Raji (cell line): ENCODE data around the gene GRIK4.

ENCODE experiments used
- POLR2A ChIP-seq: IDR thresholded peaks from 2 replicates; pipeline ENCODE4 v1.6.1; 2011; ENCODE audit warnings: low read depth, low read length, control low read depth; ENCODE audit not compliant: insufficient read depth

The GRIK4 gene

DNA sequence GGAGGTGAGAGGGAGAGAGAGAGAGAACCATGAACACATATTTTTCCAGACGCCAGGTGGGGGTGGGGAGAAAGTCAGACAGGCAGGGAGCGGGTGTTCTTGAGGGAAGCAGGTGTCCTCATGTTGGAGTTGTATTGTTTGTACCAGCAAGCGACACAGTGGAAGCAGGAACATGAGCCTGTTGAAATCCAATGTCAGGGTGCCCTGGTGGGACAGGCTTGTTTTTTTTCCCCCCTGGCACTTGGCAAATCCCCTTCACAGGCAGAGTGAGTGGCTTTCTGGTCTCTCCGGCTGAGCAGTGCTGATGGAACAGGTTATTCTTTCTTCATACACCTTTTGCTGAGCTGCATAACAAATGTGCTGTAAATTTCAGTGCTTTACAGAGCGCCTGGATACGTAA lies 125.6 kb downstream of the GRIK4 start:
- no peak for TF ChIP-seq POLR2A

DNA sequence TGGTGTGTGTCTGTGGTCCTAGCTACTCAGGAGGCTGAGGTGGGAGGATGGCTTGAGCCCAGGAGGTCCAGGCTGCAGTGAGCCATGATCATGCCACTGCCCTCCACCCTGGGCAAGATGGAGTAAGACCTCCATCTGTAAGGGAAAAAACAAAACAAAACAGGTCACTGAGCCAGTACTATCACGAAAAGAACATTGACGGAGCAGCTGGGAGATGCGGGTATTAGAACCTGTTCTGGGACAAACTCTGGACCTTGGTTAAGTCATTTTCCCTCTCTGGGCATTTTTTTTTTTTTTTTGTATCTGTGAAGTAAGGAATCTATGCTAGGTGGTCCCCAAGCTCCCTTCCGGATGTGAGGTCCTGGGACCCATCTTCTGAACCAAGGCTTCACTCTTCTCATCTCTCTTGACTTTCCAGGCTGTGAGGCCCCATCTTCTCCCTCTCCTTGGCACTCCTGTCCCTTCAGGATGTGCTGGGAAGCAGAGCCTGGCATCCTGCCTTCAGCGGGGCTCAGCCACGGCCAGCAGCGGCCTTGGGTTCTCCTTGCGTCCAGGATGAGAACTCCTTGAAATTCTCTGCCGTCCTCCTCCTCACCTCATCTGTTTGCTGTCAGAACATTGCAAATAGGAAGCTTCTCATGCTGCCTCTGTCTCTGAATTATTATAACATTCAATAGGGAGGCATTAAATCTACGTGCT lies 130.8 kb downstream of the GRIK4 start:
- TF ChIP-seq POLR2A, result no peak

DNA sequence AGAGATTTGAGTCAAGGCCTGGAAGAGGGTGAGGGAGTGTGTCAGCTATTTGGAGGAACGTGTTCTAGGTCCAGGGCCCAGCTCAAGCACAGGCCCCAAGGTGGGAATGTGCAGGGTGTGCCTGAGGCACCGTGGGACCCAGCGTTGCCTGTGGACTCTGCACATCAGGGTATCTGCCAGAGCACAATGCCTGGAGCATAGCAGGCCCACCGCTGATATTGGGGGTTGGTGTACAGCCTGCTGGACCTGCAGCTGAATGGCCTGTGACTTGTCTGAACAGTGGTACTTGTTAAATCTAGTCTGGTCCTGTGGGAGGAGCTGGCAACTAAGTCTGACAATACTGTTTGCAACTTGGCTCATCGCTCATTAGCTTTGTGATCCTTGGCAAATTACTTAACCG lies 131.7 kb downstream of the GRIK4 start:
- TF ChIP-seq POLR2A, result no peak

DNA sequence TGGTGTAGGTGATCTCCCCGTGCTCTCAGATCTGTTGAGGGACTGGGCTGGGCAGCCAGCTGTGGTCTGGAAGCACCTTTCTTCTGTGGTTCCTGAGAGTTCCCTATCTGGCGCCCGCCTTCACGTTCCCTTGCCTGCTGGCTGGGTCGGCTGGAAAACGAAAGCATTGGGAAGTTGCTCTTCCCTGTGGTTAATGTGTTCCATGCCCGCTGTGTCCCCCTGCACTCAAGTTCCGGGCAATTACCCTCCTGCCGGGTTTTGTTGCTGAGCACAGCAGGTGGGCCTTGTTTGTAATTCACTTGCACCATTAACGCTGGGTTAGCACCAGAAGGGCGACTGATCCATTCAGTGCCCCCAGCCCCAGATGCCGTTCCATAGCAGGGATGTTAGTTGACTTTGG lies 134.1 kb downstream of the GRIK4 start:
- no peak for TF ChIP-seq POLR2A

DNA sequence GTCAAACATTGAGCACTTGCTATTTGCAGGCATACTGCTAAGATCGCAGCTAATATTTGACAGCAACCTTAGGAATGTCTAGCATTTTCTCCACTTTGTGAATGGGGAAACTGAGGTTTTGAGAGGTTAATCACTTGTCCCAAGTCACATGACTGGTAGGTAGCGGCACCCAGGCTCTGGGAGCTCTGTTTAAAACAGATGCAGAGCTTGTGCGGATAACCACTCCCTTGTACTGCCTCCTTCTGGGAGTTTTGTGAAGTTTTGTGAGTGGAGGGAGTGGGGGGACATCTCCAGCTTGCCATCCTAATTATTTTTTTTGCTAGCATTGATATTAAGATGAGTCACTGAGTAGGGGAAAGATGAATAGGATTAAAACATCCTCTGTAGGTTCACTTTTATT lies 134.7 kb downstream of the GRIK4 start:
- TF ChIP-seq POLR2A, result no peak

DNA sequence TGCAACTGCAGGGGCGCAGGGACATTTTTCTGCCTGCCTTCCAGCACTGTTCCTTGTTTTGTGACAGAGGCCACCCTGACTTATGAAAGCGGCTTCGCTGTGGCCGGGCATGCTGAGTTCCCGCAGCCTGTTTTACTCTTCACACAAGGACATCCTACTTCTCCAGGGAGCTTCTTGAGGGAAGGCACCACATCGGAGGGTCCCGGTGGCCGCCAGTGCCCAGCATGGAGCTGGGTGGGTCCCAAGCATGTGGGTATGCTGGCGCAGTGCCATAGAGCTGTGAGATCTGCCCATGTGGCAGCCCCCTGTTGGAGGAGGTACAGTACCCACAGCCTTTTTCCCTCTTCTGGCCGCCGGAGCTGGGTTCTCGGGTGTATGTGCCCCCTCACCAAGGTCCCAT lies 136.1 kb downstream of the GRIK4 start:
- TF ChIP-seq POLR2A, result no peak

DNA sequence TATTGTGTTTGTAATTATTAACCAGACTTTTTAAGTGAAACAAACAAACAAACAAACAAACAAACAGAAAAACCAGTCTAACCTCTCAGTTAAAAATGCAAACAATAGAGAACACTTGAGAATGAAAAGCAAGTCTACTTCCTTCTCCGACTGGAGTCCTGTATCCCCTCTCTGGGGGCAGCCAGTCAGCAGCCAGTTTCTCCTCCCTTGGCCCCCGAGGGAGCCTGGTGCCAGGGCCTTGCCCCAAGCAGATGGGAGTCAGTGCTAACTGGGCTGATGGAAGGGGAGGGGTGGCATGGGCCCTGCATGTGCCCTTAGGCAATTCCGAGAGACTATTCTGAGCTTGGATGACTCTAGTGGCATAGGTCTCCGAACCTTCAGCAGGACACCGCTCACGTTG lies 137.2 kb downstream of the GRIK4 start:
- TF ChIP-seq POLR2A, result no peak

DNA sequence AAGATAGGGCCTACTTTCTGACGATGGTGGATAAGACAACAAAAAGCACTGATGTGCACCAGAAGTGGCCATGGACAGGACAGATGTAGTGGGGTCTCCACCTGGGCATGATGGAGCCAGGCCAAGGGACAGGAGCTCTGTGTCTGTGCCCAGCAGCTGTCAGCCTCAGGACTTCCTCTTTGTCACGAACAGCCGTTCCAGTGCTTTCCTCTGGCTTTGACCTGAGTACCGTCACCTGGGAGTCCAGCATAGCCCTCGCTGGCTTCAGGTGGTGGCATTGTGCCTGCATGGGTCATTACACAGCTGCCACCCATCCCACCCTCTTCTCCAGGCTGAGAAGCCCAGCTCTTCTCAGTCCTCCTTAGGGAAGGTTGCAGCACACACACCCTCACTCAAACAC lies 137.8 kb downstream of the GRIK4 start:
- no peak for TF ChIP-seq POLR2A

DNA sequence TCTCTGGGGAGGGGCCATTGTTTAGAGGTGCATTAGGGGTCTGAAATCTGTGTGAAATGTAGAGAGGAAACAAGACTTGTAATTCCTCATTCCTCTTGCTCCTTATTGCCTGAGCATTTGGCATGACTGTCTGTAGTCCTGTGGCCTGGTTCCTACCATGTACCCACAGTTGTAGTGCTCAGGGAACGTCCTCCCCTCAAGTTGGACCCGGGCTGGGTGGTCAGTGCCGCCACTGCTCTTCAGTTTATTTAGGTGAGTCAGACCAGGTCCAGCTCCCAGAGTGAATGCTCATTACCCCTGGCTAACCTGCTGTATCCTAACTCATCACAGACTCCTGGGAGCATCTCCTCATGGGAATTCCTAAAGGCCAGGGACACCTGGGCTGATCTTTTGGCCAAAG lies 139.8 kb downstream of the GRIK4 start:
- no peak for TF ChIP-seq POLR2A

DNA sequence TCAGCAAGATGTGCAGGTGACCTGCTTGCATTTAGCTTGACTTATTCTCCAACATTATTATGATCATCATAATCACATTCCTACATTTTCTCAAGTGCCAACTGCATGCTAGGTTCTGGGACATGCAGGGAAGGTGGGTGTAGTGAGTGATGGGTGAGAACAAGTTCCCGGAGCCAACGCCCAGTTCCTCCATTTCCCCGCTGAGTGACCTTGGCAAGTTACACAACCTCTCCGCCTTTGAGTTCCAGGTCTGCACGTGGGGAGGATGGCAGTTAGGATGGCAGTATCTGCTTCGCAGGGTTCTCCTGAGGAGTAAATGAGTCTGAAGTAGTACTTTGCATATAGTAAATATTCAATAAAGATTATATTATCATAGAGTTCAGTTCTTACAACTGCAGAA lies 140.3 kb downstream of the GRIK4 start:
- TF ChIP-seq POLR2A, result no peak

DNA sequence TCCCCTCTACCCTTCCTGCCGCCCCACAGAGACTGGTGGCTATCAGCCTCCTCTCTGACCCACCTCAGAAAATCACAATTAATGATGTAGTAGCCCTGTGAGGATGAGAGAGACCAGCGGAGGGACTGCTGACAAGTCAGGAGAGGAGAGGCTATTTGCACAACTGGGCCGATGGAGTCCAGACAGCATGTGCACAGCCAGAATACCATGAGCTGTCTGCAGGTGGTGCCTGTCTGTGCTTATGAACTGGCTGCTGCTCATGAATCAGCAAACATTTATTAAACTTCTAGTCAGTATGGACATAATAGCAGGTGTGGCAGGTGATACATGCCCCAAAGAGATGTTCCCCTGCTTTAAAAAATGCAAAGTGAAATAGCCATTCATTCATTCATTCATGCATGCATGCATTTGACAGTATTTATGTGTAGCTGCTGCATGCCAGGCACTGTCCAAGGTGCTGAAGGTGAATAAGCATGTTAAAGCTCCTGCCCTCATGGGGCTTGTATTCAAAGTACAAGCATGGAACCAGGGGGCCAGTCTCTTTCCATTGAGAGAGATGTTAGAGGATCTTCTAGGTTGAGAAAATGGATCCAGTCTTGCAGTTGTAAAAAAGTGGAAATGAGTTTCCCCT lies 141.3 kb downstream of the GRIK4 start:
- TF ChIP-seq POLR2A, result no peak

DNA sequence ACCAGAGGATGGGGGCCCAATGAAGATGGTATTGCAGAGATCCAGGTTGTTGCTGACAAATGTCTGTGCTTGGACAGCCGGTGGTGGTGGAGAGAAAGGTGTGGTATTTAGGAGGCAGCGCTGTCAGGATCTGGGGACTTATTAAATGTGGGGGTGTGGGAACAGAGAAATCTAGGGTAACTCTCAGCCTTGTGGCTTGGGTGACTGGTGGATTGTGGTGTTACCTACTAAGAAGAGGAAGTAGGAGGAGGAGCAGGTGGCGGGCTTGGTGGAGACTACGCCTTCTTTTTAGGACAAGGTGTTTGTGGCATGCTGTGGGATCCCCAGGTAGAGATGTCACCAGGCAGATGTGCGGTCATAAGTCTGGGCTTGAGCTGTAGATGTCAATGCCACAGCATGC lies 144.0 kb downstream of the GRIK4 start:
- no peak for TF ChIP-seq POLR2A

DNA sequence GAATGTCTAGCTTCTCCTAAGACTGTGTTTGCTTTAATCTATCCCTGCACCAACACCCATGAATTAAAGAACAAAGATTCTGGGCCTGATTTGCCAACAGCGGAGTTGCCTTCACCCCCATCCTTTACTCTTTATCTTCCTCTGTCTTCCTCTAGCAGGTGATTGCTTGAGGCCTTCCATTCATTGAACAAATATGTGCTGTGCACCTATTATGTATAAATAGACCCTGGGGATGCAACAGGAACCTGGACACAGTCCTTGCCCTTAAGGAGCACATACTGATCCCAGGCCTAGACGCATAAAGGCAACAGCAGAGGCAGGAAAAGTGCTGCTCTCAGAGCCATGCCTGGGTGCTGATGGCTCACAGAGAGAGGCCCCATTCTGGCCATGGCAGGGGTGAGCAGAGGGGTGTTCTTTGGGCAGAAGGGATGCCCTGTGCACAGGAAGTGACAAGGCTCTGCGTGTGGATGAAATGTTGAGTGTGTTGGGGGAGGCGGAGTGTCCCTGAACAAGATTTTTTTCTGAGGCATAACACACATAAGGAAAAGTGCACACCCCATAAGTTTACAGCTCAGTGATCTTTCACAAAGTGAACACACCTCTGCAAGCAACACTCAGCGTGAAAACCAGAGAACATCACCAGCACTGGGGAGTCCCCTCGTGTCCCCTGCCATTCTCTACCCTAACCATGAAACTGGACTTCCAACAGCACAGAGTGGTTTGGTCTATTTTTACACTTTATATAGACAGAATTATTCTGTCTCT lies 145.9 kb downstream of the GRIK4 start:
- no peak for TF ChIP-seq POLR2A

DNA sequence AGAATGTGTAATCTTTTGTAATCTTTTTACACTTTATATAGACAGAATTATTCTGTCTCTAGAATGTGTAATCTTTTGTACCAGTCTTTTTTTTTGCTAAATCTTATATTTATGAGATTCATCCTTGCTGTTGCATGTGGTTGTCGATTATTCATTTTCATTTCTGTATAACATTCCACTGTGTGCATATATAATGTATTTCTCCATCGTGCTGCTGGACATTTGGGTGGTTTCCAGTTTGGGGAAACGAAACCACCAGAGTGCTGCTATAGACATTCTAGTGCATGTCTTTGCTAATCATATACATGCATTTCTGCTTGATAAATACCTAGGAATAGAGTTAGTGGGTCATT lies 146.5 kb downstream of the GRIK4 start:
- TF ChIP-seq POLR2A, result no peak

DNA sequence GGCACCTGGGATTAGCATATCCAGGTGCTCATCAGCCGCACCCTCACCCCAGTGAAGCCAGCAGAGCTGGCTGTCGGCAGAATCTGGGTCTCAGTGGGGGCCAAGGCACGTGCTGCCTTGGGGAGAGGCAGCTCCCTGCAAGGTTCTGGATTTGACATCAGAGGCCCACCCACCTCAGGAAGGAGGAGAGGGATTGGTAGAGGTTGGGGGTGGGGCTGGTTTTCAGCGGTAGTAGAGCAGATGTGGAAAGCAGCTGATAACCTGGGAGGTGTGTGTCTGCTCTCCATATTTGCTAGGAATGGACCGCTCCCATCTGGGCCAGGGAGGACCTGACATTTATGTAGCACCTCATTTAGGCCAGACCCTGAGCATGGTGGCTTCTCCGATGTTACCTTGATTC lies 147.5 kb downstream of the GRIK4 start:
- no peak for TF ChIP-seq POLR2A

DNA sequence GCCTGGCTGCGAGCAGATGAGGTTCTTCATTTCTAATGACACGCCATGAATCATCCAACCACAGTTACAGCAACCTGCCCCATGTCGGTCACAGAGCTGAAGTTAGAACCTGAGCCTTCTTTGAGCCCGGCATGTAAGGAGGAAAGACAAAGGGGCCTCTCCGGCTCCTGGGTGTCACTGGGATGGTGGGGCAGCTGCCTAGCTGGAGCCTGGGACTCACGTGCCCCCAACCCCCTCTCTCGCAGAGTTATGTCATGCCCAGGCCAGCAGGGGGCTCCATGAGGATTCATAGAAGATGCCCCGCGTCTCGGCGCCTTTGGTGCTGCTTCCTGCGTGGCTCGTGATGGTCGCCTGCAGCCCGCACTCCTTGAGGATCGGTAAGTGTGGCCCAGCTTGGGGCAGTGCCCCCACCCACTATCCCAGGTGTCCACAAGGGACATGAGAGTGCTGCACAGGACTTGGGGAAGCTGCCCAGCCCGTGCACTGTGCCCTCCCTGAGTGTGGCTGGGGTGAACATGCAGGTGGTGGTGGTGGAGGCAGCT lies 148.5 kb downstream of the GRIK4 start:
- no peak for TF ChIP-seq POLR2A
